Motor neuron (in vitro differentiated cells): ENCODE measurements around the gene FGG. TPM values are rescaled to one million over a fixed set of nuclear protein-coding genes. Genes with fewer than 3 reads are reported as not detected.

Source experiments
- ATAC-seq, 8 experiments: fragments of 200-7000 bp; cut with Tn5 transposase; replicated peaks in 6 of 8; 2 replicates each; pipeline ENCODE4 v1.8.0; 2021; ENCODE audit warnings: mild to moderate bottlenecking in 8 of 8, moderate library complexity in 8 of 8
- H3K27ac ChIP-seq, 2 donors: fragments of 250-450 bp; sonication (Bioruptor Pico); 2 replicates each; pipeline ENCODE4 v1.9.0; 2021; ENCODE audit warnings: antibody characterized with exemption in 2 of 2, mild to moderate bottlenecking in 2 of 2, moderate library complexity in 1 of 2
- H3K4me1 ChIP-seq, 2 donors: fragments of 250-450 bp; sonication (Bioruptor Pico); replicated peaks in 1 of 2; 2 replicates each; pipeline ENCODE4 v1.6.1; 2021; ENCODE audit warnings: antibody characterized with exemption in 2 of 2, mild to moderate bottlenecking in 2 of 2, moderate library complexity in 1 of 2
- H3K4me3 ChIP-seq, 5 donors: fragments of 250-450 bp; sonication (Bioruptor Pico); 2 replicates each; pipeline ENCODE4 v1.9.0; 2021; ENCODE audit warnings: antibody characterized with exemption in 5 of 5, mild to moderate bottlenecking in 5 of 5, moderate library complexity in 4 of 5
- WGBS, 10 experiments: fragments of 450-650 bp; shearing (Covaris generic); methylation state at CpG; one replicate each; pipeline ENCODE4 v1.0.0; 2022; 5-methylcytosine and 5-hydroxymethylcytosine counted together
- in situ Hi-C, 9 experiments: fragments of 400-800 bp; cut with MboI; loops; one replicate each; pipeline ENCODE4 v1.15.0; 2021; ENCODE audit warnings: low sequenced_read_pairs in 9 of 9, low pct_unique_long_range_greater_than_20kb in 2 of 9; ENCODE audit not compliant: unreplicated experiment in 9 of 9
- total RNA-seq, 8 experiments: library from RNA; unstranded; fragments of 300-600 nt; gene quantifications; 2 replicates each; pipeline versions ENCODE4 v1.2.3 to v1.2.4, GENCODE V29; 2022

FGG gene
- total RNA-seq, 8 experiments from 2014 or later: 0.43 to 2.0 TPM; not detected in 6

GRCh38 chr4:154559141-154559493 lies 53.3 kb downstream of the FGG start:
- in situ Hi-C loops: loop anchor here in 3 of 9 experiments (5.0 to 25.0 kb wide), 5 partner anchors 63 to 803 kb away; partner anchors contain the start of gene RBM46 (in 1 of the 3)
- WGBS, 10 experiments: 100% methylated on average over 1 of the region's 1 CpG; no CpG with 5 or more reads in 8 of the 10 experiments
- Histone ChIP-seq H3K27ac (no peak overlapping the region), H3K4me1 (no peaks in the 10 kb centered on the region), H3K4me3 (no peak overlapping the region)
- ATAC-seq: peak in 1 of 8 experiments; percentile 22

Other genes starting within 250 kb of the FGG start
- 10 to 100 TPM in 5 of 8 experiments, under 1 TPM in 3; 0.31 to 43.4 (median 12.9) TPM for gene DCHS2, start 120.9 kb downstream of the FGG start, total RNA-seq
- 100 to 1,000 TPM in 1 of 8 experiments, 10 to 100 TPM in 7; 44.9 to 109 (median 60.5) TPM for gene PLRG1, start 62.3 kb downstream of the FGG start, total RNA-seq
- gene FGB, start 49.6 kb downstream of the FGG start, total RNA-seq: under 1 TPM in 3 of 8 experiments, not detected in 5; 0.43 to 0.71 (median 0.43) TPM
- gene FGA, start 21.9 kb downstream of the FGG start, total RNA-seq: under 1 TPM in 3 of 8 experiments, not detected in 5; 0.08 to 0.52 (median 0.09) TPM
- gene LRAT, start 131.3 kb upstream of the FGG start, total RNA-seq: 10 to 100 TPM in 1 of 8 experiments, 1 to 10 TPM in 4, under 1 TPM in 3; 0.07 to 19.5 (median 2.7) TPM
- under 1 TPM in 6 of 8 experiments, not detected in 2; 0.08 to 0.52 (median 0.25) TPM for gene RBM46, start 168.6 kb upstream of the FGG start, total RNA-seq